Esophagus squamous epithelium (tissue), 5 donors: Measurements from ENCODE around the gene SUPT7L. TPM values are rescaled to one million over a fixed set of nuclear protein-coding genes. Genes with fewer than 3 reads are reported as not detected.
A peak's percentile ranks its signal among the peaks of the same experiment; 100 is the strongest.
"Not testable (repeated sequence)": the region's sequence is repeated elsewhere in the genome, so short reads cannot be mapped to it uniquely, and the experiment has no call there.

Experiments
- DNase-seq: peaks from one replicate; lab custom pipeline; 2025; lab: John Stamatoyannopoulos, UW
- H3K27ac ChIP-seq, 4 donors: fragments of 200-600 bp; sonication (generic); one replicate each; pipeline ENCODE4 v1.5.1; 2016 to 2019; ENCODE audit warnings: mild to moderate bottlenecking in 1 of 4
- H3K27me3 ChIP-seq, 4 donors: fragments of 200-600 bp; sonication (generic); 1 replicate in 3 of 4; 2 replicates in 1 of 4; pipeline versions ENCODE4 v1.5.1 to v1.6.0; 2017 to 2021; ENCODE audit warnings: antibody characterized with exemption in 1 of 4
- H3K36me3 ChIP-seq, 3 donors: fragments of 200-600 bp; sonication (generic); one replicate each; pipeline ENCODE4 v1.5.1; 2016 to 2019
- H3K4me1 ChIP-seq, 3 donors: fragments of 200-600 bp; sonication (generic); one replicate each; pipeline ENCODE4 v1.5.1; 2017 to 2019
- H3K4me3 ChIP-seq, 4 donors: fragments of 200-600 bp; sonication (generic); 1 replicate in 3 of 4; 2 replicates in 1 of 4; pipeline ENCODE4 v1.5.1; 2016 to 2019; ENCODE audit warnings: mild to moderate bottlenecking in 2 of 4, moderate library complexity in 1 of 4
- H3K9me3 ChIP-seq, 3 donors: fragments of 200-600 bp; sonication (generic); one replicate each; pipeline ENCODE4 v1.5.1; 2016 to 2019
- POLR2A ChIP-seq, 4 donors: fragments of 450-650 bp; IDR thresholded peaks; one replicate each; pipeline ENCODE4 v1.6.1; 2017; ENCODE audit warnings: antibody characterized with exemption in 4 of 4, mild to moderate bottlenecking in 4 of 4, moderate library complexity in 3 of 4
- WGBS, 2 donors: methylation state at CpG; one replicate each; pipeline ENCODE4 v1.1.5; 2018; 5-methylcytosine and 5-hydroxymethylcytosine counted together
- intact Hi-C: fragments of 100-400 bp; cut with DNase I; formaldehyde crosslinking; loops from one replicate; pipeline ENCODE4 v1.15.0; 2022
- total RNA-seq, 4 donors: library from RNA; depleted of rRNA; stranded (reverse); fragments of >200 nt; gene quantifications; one replicate each; pipeline ENCODE4 v1.1.0, GENCODE V29; 2016
- TF ChIP-seq, protein P1 (sequence below), 6 experiments: fragments of 450-650 bp in 4 of 6; fragments of 200-600 bp in 2 of 6; sonication (generic) in 2 of 6; IDR thresholded peaks; one replicate each; pipeline ENCODE4 v1.5.1; 2016 to 2019; ENCODE audit warnings: antibody characterized with exemption in 6 of 6, mild to moderate bottlenecking in 4 of 6, moderate library complexity in 4 of 6
- donor health status: DM: yes; HTN: yes; CAD: no.

Gene SUPT7L
- total RNA-seq, 4 donors from 2014 or later = 10.5 to 25.4 (median 14.2) TPM

DNA sequence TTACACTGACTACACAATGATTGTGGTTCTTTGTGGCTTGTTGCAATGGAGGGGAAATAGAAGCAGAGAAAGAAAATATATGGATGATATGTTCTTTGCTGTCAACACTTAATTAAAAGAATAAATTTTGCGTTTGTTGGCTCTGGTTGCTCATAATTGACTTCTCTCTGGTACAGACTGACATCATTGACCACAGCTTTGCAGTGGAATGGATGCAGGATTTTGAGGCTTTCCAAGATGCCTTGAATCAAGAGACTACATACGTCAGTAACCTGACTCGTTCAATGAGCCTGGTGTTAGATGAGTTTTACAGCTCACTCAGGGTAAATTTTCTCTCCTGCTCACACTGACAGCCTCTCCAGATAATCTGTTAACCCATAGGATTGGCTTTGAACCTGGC is 24.7 kb downstream of the SUPT7L start:
- Histone ChIP-seq H3K9me3 (no peaks in the 10 kb centered on the region), H3K27ac (no peak overlapping the region), H3K27me3 (no peaks in the 10 kb centered on the region), H3K4me3 (no peak overlapping the region), H3K4me1 (no peaks in the 10 kb centered on the region), H3K36me3 (peaks cover 17 to 100% (median 43%) of the 10 kb centered on the region in 3 donors)
- WGBS, 2 donors = 41 to 83% methylated on average over 3 of the region's 3 CpGs
- intact Hi-C loops = no loop called here
- DNase-seq = no peak
- TF ChIP-seq, protein P1, sequence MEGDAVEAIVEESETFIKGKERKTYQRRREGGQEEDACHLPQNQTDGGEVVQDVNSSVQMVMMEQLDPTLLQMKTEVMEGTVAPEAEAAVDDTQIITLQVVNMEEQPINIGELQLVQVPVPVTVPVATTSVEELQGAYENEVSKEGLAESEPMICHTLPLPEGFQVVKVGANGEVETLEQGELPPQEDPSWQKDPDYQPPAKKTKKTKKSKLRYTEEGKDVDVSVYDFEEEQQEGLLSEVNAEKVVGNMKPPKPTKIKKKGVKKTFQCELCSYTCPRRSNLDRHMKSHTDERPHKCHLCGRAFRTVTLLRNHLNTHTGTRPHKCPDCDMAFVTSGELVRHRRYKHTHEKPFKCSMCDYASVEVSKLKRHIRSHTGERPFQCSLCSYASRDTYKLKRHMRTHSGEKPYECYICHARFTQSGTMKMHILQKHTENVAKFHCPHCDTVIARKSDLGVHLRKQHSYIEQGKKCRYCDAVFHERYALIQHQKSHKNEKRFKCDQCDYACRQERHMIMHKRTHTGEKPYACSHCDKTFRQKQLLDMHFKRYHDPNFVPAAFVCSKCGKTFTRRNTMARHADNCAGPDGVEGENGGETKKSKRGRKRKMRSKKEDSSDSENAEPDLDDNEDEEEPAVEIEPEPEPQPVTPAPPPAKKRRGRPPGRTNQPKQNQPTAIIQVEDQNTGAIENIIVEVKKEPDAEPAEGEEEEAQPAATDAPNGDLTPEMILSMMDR (IDR thresholded peaks at IDR 0.05) = no peak
- TF ChIP-seq POLR2A (IDR thresholded peaks at IDR 0.05) = no peak

DNA sequence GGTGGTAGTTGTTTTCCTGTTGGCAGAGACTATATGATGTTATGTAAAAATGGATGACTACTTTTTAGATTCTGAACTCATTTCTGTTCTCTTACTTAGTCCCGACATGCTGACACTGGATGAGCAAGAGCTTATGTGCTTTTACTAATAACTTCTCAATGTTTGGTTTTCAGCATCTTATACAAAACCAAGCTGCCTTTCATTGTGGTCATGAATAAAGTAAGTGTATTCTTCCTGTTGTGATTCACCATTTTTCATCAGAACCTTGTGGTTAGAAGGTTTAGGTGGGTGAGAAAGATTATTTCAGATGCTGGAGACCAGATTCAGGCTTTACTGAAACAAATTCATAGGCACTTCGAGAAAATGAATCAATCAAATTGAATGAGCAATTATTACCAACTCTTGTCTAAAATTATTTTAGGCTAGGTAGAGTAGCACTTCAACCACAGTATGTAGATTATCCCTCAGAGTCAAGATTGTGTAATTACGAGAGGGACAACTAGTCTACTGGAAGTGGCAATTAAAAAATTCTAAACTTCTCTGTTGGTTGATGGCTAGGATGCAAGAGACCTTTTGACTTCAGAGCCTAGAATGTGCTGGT is 25.3 kb downstream of the SUPT7L start:
- Histone ChIP-seq H3K27ac (no peak overlapping the region), H3K27me3 (no peaks in the 10 kb centered on the region), H3K9me3 (no peaks in the 10 kb centered on the region), H3K4me3 (no peak overlapping the region), H3K4me1 (no peaks in the 10 kb centered on the region), H3K36me3 (peaks cover 17 to 100% (median 47%) of the 10 kb centered on the region in 3 donors)
- DNase-seq = no peak
- intact Hi-C loops = no loop called here
- TF ChIP-seq, protein P1 (IDR thresholded peaks at IDR 0.05) = no peak
- no peak for TF ChIP-seq POLR2A (IDR thresholded peaks at IDR 0.05)
- 51 to 54% methylated on average over 3 of the region's 3 CpGs for WGBS, 2 donors

DNA sequence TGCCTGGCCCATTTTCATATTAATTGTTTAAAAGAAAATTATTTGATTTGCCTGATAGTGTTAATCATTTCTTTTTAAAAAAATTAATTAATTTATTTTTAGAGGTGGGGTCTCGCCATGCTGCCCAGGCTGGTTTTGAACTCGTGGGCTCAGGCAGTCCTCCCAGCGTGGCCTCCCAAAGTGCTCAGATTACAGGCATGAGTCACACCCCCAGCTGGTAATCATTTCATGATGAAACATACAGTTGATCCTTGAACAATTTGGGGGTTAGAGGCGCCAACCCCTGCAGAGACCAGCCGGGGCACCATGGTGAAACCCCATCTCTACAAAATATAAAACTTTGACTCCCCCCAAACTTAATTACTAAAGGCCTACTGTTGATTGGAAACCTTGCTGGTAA is 26.6 kb downstream of the SUPT7L start:
- Histone ChIP-seq H3K27ac (no peak overlapping the region), H3K36me3 (peaks cover 17 to 100% (median 39%) of the 10 kb centered on the region in 3 donors), H3K4me3 (no peak overlapping the region), H3K4me1 (no peaks in the 10 kb centered on the region), H3K27me3 (no peaks in the 10 kb centered on the region), H3K9me3 (no peaks in the 10 kb centered on the region)
- TF ChIP-seq, protein P1 (IDR thresholded peaks at IDR 0.05) = no peak
- no peak for TF ChIP-seq POLR2A (IDR thresholded peaks at IDR 0.05)
- no peak for DNase-seq
- intact Hi-C loops = no loop called here
- WGBS, 2 donors = 80 to 88% methylated on average over 5 of the region's 5 CpGs

DNA sequence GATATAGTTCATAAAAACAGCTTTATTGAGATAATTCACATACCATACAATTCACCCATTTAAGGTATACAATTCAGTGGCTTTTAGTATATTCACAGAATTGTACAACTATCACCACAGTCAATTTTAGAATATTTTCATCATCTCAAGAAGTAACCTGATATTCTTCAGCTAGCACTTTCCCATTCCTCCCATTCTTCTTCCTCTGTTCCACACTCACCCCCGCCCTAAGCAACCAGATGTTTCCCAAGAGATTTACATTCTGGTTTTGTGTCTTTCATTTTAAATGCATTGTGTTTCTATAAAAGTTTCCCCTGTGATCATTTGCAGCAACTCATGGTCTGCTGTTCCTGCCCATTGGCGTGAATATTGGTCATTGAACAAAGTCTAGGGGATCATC is 29.1 kb downstream of the SUPT7L start:
- Histone ChIP-seq H3K4me1 (peaks cover 0 to 15% (median 11%) of the 10 kb centered on the region in 3 donors), H3K27ac (no peak overlapping the region), H3K36me3 (peaks cover 10 to 90% (median 24%) of the 10 kb centered on the region in 3 donors), H3K4me3 (no peak overlapping the region), H3K9me3 (no peaks in the 10 kb centered on the region), H3K27me3 (no peaks in the 10 kb centered on the region)
- intact Hi-C loops = no loop called here
- 86 to 100% methylated on average over 2 of the region's 2 CpGs for WGBS, 2 donors
- DNase-seq = no peak
- no peak for TF ChIP-seq POLR2A (IDR thresholded peaks at IDR 0.05)
- TF ChIP-seq, protein P1 (IDR thresholded peaks at IDR 0.05) = no peak

DNA sequence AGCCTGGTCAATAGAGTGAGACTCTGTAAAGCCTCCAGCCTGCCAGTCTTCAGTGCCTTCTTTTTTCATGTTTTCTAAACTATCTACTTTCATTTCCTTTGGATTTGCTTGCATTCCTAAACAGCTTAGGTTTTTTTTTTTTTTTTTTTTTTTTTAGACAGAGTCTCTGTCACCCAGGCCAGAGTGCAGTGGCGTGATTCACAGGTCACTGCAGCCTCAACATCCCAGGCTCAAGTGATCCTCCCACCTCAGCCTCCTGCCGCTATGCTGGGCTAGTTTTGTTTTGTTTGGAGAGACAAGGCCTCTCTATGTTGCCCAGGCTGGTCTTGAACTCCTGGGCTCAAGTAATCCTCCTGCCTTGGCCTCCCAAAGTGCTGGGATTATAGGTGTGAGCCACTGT is 33.2 kb downstream of the SUPT7L start:
- H3K27ac ChIP-seq, intact Hi-C loops, H3K9me3 ChIP-seq, H3K27me3 ChIP-seq, DNase-seq: not testable (repeated sequence)
- Histone ChIP-seq H3K36me3 (peaks cover 0 to 49% (median 19%) of the 10 kb centered on the region in 3 donors), H3K4me1 (peaks cover 7 to 41% (median 22%) of the 10 kb centered on the region in 3 donors), H3K4me3 (peak overlapping the region in 1 of 4 donors; percentile 85)
- 92 to 100% methylated on average over 2 of the region's 2 CpGs for WGBS, 2 donors
